Right renal pelvis (tissue), 4 donors: Measurements from ENCODE around the gene RFLNA. TPM values are rescaled to one million over a fixed set of nuclear protein-coding genes. Genes with fewer than 3 reads are reported as not detected.
"Not testable (repeated sequence)": the region's sequence is repeated elsewhere in the genome, so short reads cannot be mapped to it uniquely, and the experiment has no call there.

Experiments used
- DNase-seq, 4 donors: peaks; one replicate each; pipeline ENCODE4 v3.0.0-alpha.2; 2013; ENCODE audit warnings: low read depth in 4 of 4, low spot score in 3 of 4, missing footprints in 1 of 4
- polyA plus RNA-seq, 4 donors: library from polyadenylated mRNA; unstranded; fragments of 120-200 nt; gene quantifications; one replicate each; pipeline ENCODE4 v1.2.1, GENCODE V29; 2013; ENCODE audit not compliant: insufficient read length in 4 of 4

RFLNA gene
- polyA plus RNA-seq, 4 donors: 6.1 to 8.6 (median 7.5) TPM

GRCh38 chr12:124317400-124317799 lies 22.5 kb downstream of the RFLNA start:
- no peak for DNase-seq

- DNase-seq: no peak
Observed at GRCh38 chr12:124318278-124319020, 23.6 kb downstream of the RFLNA start.

GRCh38 chr12:124319368-124320050 lies 24.6 kb downstream of the RFLNA start:
- DNase-seq: no peak

- no peak for DNase-seq
Observed at GRCh38 chr12:124321040-124321481, 26.2 kb downstream of the RFLNA start.

GRCh38 chr12:124321556-124322270 lies 26.8 kb downstream of the RFLNA start:
- DNase-seq: no peak

- no peak for DNase-seq
Observed at GRCh38 chr12:124322271-124322998, 27.5 kb downstream of the RFLNA start.

- DNase-seq: not testable (repeated sequence)
Observed at GRCh38 chr12:124322999-124323328, 28.1 kb downstream of the RFLNA start.

- no peak for DNase-seq
Observed at GRCh38 chr12:124323771-124324530, 29.1 kb downstream of the RFLNA start.

- no peak for DNase-seq
Observed at GRCh38 chr12:124324803-124325705, 30.2 kb downstream of the RFLNA start.

- no peak for DNase-seq
Observed at GRCh38 chr12:124326104-124326503, 31.2 kb downstream of the RFLNA start.

- no peak for DNase-seq
Observed at GRCh38 chr12:124326871-124327270, 32.0 kb downstream of the RFLNA start.

GRCh38 chr12:124327362-124328043 lies 32.6 kb downstream of the RFLNA start:
- DNase-seq: no peak

- DNase-seq: no peak
Observed at GRCh38 chr12:124328116-124328515, 33.2 kb downstream of the RFLNA start.

GRCh38 chr12:124328636-124329035 lies 33.7 kb downstream of the RFLNA start:
- DNase-seq: no peak

GRCh38 chr12:124332058-124332672 lies 37.3 kb downstream of the RFLNA start:
- no peak for DNase-seq

- no peak for DNase-seq
Observed at GRCh38 chr12:124332900-124333299, 38.0 kb downstream of the RFLNA start.

- no peak for DNase-seq
Observed at GRCh38 chr12:124333724-124334123, 38.8 kb downstream of the RFLNA start.

- no peak for DNase-seq
Observed at GRCh38 chr12:124334266-124334665, 39.4 kb downstream of the RFLNA start.
